Neutrophil (primary cell): ENCODE data around the gene TTC5.
"Not testable (repeated sequence)": the region's sequence is repeated elsewhere in the genome, so short reads cannot be mapped to it uniquely, and the experiment has no call there.

Experiments
- H3K27ac ChIP-seq: fragments of 200-600 bp; sonication (generic); 2 replicates; pipeline ENCODE4 v1.5.1; 2016; ENCODE audit warnings: mild to moderate bottlenecking, moderate library complexity
- H3K27me3 ChIP-seq: fragments of 200-600 bp; sonication (generic); 2 replicates; pipeline ENCODE4 v1.6.0; 2016; ENCODE audit warnings: mild to moderate bottlenecking
- H3K36me3 ChIP-seq: fragments of 200-600 bp; sonication (generic); 2 replicates; pipeline ENCODE4 v1.5.1; 2017
- H3K4me1 ChIP-seq, 2 experiments: fragments of 200-600 bp in 1 of 2; sonication (generic) in 1 of 2; 1 replicate in 1 of 2; 2 replicates in 1 of 2; pipeline versions ENCODE4 v1.5.1 to v1.6.1; 2013 to 2016; ENCODE audit warnings: low read depth in 1 of 2, low read length in 1 of 2, mild to moderate bottlenecking in 1 of 2, moderate library complexity in 1 of 2; ENCODE audit not compliant: control insufficient read depth in 1 of 2, insufficient read depth in 1 of 2
- H3K4me3 ChIP-seq, 2 experiments: fragments of 200-600 bp in 1 of 2; sonication (generic) in 1 of 2; 1 replicate in 1 of 2; 2 replicates in 1 of 2; pipeline ENCODE4 v1.5.1; 2013 to 2016; ENCODE audit warnings: low read depth in 1 of 2, low read length in 1 of 2, mild to moderate bottlenecking in 1 of 2, moderate library complexity in 1 of 2
- H3K9me3 ChIP-seq: fragments of 200-600 bp; sonication (generic); 2 replicates; pipeline ENCODE4 v1.5.1; 2016
- CTCF ChIP-seq: fragments of 200-600 bp; sonication (generic); IDR thresholded peaks from 2 replicates; pipeline ENCODE4 v1.5.1; 2016; ENCODE audit warnings: antibody characterized with exemption

TTC5 gene

GRCh38 chr14:20277409-20277808 is 28.3 kb downstream of the TTC5 start:
- Histone ChIP-seq H3K27ac (no peak overlapping the region), H3K9me3 (no peaks in the 10 kb centered on the region), H3K4me3 (no peak overlapping the region), H3K4me1 (no peaks in the 10 kb centered on the region), H3K27me3 (no peaks in the 10 kb centered on the region), H3K36me3 (no peaks in the 10 kb centered on the region)
- no peak for TF ChIP-seq CTCF

- Histone ChIP-seq H3K4me1 (no peaks in the 10 kb centered on the region), H3K27ac (no peak overlapping the region), H3K4me3 (no peak overlapping the region), H3K9me3 (no peaks in the 10 kb centered on the region), H3K36me3 (no peaks in the 10 kb centered on the region), H3K27me3 (no peaks in the 10 kb centered on the region)
- no peak for TF ChIP-seq CTCF
Measured at GRCh38 chr14:20274062-20274461, 31.7 kb downstream of the TTC5 start.

- H3K36me3 ChIP-seq, H3K4me1 ChIP-seq, H3K4me3 ChIP-seq, H3K27ac ChIP-seq, H3K27me3 ChIP-seq, H3K9me3 ChIP-seq: not testable (repeated sequence)
Measured at GRCh38 chr14:20264361-20264760, 41.4 kb downstream of the TTC5 start.

GRCh38 chr14:20262642-20263128 is 43.1 kb downstream of the TTC5 start:
- Histone ChIP-seq H3K36me3 (no peaks in the 10 kb centered on the region), H3K27ac (no peak overlapping the region), H3K27me3 (no peaks in the 10 kb centered on the region), H3K4me3 (no peak overlapping the region), H3K4me1 (no peaks in the 10 kb centered on the region), H3K9me3 (no peaks in the 10 kb centered on the region)
- no peak for TF ChIP-seq CTCF

- H3K4me3 ChIP-seq = no peak overlapping the region
- H3K36me3 ChIP-seq = no peaks in the 10 kb centered on the region
- H3K27me3 ChIP-seq = no peaks in the 10 kb centered on the region
- H3K4me1 ChIP-seq = no peaks in the 10 kb centered on the region
- no peak for TF ChIP-seq CTCF
- no peaks in the 10 kb centered on the region for H3K9me3 ChIP-seq
- no peak overlapping the region for H3K27ac ChIP-seq
Measured at GRCh38 chr14:20247646-20248246, 58.0 kb downstream of the TTC5 start.
